Measurements from ENCODE around the gene TLR3. TPM values are rescaled to one million over a fixed set of nuclear protein-coding genes. Genes with fewer than 3 reads are reported as not detected.
A peak's percentile ranks its signal among the peaks of the same experiment; 100 is the strongest.

TLR3 gene
- total and polyA plus RNA-seq, 10 of the 15 experiments (the other 5 are each of a cell fraction or from before 2014, with no cell fraction given), result under 0.01 to 0.05 (median 0.03) TPM; not detected in 7

- TF ChIP-seq, protein P1, sequence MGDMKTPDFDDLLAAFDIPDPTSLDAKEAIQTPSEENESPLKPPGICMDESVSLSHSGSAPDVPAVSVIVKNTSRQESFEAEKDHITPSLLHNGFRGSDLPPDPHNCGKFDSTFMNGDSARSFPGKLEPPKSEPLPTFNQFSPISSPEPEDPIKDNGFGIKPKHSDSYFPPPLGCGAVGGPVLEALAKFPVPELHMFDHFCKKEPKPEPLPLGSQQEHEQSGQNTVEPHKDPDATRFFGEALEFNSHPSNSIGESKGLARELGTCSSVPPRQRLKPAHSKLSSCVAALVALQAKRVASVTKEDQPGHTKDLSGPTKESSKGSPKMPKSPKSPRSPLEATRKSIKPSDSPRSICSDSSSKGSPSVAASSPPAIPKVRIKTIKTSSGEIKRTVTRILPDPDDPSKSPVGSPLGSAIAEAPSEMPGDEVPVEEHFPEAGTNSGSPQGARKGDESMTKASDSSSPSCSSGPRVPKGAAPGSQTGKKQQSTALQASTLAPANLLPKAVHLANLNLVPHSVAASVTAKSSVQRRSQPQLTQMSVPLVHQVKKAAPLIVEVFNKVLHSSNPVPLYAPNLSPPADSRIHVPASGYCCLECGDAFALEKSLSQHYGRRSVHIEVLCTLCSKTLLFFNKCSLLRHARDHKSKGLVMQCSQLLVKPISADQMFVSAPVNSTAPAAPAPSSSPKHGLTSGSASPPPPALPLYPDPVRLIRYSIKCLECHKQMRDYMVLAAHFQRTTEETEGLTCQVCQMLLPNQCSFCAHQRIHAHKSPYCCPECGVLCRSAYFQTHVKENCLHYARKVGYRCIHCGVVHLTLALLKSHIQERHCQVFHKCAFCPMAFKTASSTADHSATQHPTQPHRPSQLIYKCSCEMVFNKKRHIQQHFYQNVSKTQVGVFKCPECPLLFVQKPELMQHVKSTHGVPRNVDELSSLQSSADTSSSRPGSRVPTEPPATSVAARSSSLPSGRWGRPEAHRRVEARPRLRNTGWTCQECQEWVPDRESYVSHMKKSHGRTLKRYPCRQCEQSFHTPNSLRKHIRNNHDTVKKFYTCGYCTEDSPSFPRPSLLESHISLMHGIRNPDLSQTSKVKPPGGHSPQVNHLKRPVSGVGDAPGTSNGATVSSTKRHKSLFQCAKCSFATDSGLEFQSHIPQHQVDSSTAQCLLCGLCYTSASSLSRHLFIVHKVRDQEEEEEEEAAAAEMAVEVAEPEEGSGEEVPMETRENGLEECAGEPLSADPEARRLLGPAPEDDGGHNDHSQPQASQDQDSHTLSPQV (IDR thresholded peaks at IDR 0.05), result no peak
- TF ChIP-seq TCF3 (IDR thresholded peaks at IDR 0.05; ENCODE audit: borderline replicate concordance, insufficient read depth, low read depth, low read length) (no peak), POLR2AphosphoS5 (IDR thresholded peaks at IDR 0.05; ENCODE audit: low read length) (no peak), BCL11A (IDR thresholded peaks at IDR 0.05; ENCODE audit: low read depth, low read length) (peak; percentile 81), POLR2AphosphoS2 (IDR thresholded peaks at IDR 0.05; ENCODE audit: low read depth, low read length) (no peak), STAT3 (IDR thresholded peaks at IDR 0.05; ENCODE audit: low read depth, low read length) (no peak), JUNB (IDR thresholded peaks at IDR 0.05) (peak; percentile 94), RCOR1 (conservative IDR thresholded peaks at IDR 0.05; ENCODE audit: low read depth, low read length) (no peak), CBX3 (IDR thresholded peaks at IDR 0.05; ENCODE audit: borderline replicate concordance, low read depth) (no peak), EZH2 (IDR thresholded peaks at IDR 0.05; ENCODE audit: borderline replicate concordance, control insufficient read depth, low read depth, low read length) (no peak), ZBTB11 (CRISPR knock-in tag; IDR thresholded peaks at IDR 0.05) (no peak), TBL1XR1 (IDR thresholded peaks at IDR 0.05; ENCODE audit: low read depth, low read length) (no peak), CREM (IDR thresholded peaks at IDR 0.05; ENCODE audit: low read depth) (peak; percentile 38; the same call in 1 of the 2 replicates), TAF1 (IDR thresholded peaks at IDR 0.05; ENCODE audit: borderline replicate concordance, low read depth, low read length) (no peak), TCF12 (IDR thresholded peaks at IDR 0.05; ENCODE audit: low read depth, low read length) (0 out of 2 replicates have a peak, but pooled peaks have one; percentile 28), MEF2B (IDR thresholded peaks at IDR 0.05; ENCODE audit: partially characterized antibody, poor library complexity, severe bottlenecking) (peak; percentile 57), MYB (IDR thresholded peaks at IDR 0.05; ENCODE audit: borderline replicate concordance, low read depth, low read length) (no peak), FOS (IDR thresholded peaks at IDR 0.05; ENCODE audit: borderline replicate concordance, extremely low read depth, insufficient read length) (no peak), SIX5 (IDR thresholded peaks at IDR 0.05; ENCODE audit: low read depth, low read length, severe bottlenecking) (no peak), NRF1 (conservative IDR thresholded peaks at IDR 0.05; ENCODE audit: low read depth, low read length) (no peak), HCFC1 (IDR thresholded peaks at IDR 0.05; ENCODE audit: low read length) (no peak), SUPT20H (IDR thresholded peaks at IDR 0.05; ENCODE audit: borderline replicate concordance, control insufficient read depth, low read depth, low read length) (no peak), CHD4 (IDR thresholded peaks at IDR 0.05) (no peak), SMAD5 (IDR thresholded peaks at IDR 0.05; ENCODE audit: low read depth) (no peak)
- TF ChIP-seq, protein P2, sequence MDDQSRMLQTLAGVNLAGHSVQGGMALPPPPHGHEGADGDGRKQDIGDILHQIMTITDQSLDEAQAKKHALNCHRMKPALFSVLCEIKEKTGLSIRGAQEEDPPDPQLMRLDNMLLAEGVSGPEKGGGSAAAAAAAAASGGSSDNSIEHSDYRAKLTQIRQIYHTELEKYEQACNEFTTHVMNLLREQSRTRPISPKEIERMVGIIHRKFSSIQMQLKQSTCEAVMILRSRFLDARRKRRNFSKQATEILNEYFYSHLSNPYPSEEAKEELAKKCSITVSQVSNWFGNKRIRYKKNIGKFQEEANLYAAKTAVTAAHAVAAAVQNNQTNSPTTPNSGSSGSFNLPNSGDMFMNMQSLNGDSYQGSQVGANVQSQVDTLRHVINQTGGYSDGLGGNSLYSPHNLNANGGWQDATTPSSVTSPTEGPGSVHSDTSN (IDR thresholded peaks at IDR 0.05; ENCODE audit: insufficient replicate concordance, low read depth, low read length), result no peak
These were observed 65.3 kb downstream of the TLR3 start (continued) for GRCh38 chr4:186134257-186134656.
